PFSK-1 (cell line): ENCODE results near the gene OPCML.

ENCODE experiments used
- FOXP2 ChIP-seq: optimal IDR thresholded peaks from 2 replicates; pipeline ENCODE3; 2011; ENCODE audit warnings: borderline replicate concordance, control low read depth, inconsistent platforms; ENCODE audit not compliant: insufficient read depth; ENCODE audit errors: extremely low read length, extremely low read depth
- POLR2AphosphoS5 ChIP-seq: IDR thresholded peaks from 2 replicates; pipeline ENCODE4 v1.6.1; 2012; ENCODE audit warnings: low read depth, mild to moderate bottlenecking, control low read depth, low read length, moderate library complexity
- SIN3A ChIP-seq: IDR thresholded peaks from 2 replicates; pipeline ENCODE4 v1.6.1; 2012; ENCODE audit warnings: mild to moderate bottlenecking, low read length, moderate library complexity, borderline replicate concordance; ENCODE audit not compliant: insufficient read depth
- TAF1 ChIP-seq: IDR thresholded peaks from 2 replicates; pipeline ENCODE4 v1.6.1; 2012; ENCODE audit warnings: low read length, control low read depth, borderline replicate concordance; ENCODE audit not compliant: insufficient read depth
- TF ChIP-seq, protein P1 (sequence below), 2 experiments: IDR thresholded peaks; 2 replicates each; pipeline versions ENCODE4 v1.6.1 to v1.8.0; 2011 to 2012; ENCODE audit warnings: low read depth in 2 of 2, low read length in 2 of 2, control low read depth in 1 of 2, inconsistent platforms in 1 of 2, mild to moderate bottlenecking in 1 of 2, moderate library complexity in 1 of 2; ENCODE audit not compliant: insufficient read depth in 1 of 2

The OPCML gene

DNA sequence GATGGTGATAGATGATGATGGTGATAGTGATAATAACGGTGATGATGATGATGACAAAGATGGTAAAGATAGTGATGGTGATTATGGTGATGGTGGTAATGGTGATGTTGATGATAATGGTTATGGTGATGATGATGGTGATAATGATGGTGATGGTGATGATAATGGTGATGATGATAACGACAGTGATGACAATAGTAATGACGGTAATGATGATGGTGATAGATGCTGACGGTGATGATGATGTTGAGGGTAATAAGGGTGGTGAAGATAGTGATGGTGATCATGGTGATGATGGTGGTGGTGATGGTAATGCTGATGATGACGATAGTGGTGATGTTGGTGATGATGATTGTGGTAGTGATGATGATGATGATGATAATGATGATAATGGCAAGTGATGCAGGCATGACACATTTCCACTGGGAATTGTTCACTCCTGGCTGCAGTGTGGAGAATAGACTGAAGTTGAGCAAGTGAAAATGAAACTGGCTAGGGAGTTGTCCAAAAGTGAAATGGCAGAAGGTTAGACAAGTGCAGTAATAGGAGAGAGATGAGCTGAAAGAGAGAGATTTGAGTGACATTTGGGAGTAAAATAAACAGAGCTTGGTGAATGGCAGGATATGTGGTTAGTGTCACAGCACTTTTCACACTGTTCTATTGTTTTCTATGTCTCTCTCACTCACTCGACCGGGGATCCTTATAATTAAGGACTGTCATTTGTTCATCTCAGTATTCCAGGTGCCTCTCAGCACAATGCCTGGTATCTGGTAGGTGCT lies 992.5 kb downstream of the OPCML start:
- TF ChIP-seq, protein P1, sequence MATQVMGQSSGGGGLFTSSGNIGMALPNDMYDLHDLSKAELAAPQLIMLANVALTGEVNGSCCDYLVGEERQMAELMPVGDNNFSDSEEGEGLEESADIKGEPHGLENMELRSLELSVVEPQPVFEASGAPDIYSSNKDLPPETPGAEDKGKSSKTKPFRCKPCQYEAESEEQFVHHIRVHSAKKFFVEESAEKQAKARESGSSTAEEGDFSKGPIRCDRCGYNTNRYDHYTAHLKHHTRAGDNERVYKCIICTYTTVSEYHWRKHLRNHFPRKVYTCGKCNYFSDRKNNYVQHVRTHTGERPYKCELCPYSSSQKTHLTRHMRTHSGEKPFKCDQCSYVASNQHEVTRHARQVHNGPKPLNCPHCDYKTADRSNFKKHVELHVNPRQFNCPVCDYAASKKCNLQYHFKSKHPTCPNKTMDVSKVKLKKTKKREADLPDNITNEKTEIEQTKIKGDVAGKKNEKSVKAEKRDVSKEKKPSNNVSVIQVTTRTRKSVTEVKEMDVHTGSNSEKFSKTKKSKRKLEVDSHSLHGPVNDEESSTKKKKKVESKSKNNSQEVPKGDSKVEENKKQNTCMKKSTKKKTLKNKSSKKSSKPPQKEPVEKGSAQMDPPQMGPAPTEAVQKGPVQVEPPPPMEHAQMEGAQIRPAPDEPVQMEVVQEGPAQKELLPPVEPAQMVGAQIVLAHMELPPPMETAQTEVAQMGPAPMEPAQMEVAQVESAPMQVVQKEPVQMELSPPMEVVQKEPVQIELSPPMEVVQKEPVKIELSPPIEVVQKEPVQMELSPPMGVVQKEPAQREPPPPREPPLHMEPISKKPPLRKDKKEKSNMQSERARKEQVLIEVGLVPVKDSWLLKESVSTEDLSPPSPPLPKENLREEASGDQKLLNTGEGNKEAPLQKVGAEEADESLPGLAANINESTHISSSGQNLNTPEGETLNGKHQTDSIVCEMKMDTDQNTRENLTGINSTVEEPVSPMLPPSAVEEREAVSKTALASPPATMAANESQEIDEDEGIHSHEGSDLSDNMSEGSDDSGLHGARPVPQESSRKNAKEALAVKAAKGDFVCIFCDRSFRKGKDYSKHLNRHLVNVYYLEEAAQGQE (IDR thresholded peaks at IDR 0.05; ENCODE audit: insufficient read depth in 1 of 2, low read depth in 2 of 2, low read length in 2 of 2): no peak
- TF ChIP-seq SIN3A (no peak), FOXP2 (no peak), POLR2AphosphoS5 (no peak), TAF1 (no peak)

DNA sequence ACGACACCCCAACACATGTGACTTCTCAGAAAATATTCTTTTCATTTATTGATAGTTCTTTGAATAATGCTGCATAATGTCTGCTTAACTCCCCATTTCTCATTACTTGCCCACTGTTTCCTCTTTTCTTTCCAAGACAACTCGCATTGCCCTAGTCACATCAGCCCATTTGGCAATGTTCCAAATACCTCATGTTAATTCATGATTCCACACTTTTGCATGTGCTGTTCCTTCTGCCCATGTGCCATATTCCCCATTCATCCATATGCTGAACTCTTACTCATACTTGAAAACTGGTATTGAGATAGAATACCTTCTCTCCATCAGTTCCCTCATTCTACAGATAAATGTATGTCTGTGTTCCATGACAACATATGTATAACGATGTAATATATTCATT lies 993.7 kb downstream of the OPCML start:
- TF ChIP-seq, protein P1 (IDR thresholded peaks at IDR 0.05; ENCODE audit: insufficient read depth in 1 of 2, low read depth in 2 of 2, low read length in 2 of 2): no peak
- TF ChIP-seq POLR2AphosphoS5: no peak
- no peak for TF ChIP-seq SIN3A
- no peak for TF ChIP-seq FOXP2
- no peak for TF ChIP-seq TAF1

DNA sequence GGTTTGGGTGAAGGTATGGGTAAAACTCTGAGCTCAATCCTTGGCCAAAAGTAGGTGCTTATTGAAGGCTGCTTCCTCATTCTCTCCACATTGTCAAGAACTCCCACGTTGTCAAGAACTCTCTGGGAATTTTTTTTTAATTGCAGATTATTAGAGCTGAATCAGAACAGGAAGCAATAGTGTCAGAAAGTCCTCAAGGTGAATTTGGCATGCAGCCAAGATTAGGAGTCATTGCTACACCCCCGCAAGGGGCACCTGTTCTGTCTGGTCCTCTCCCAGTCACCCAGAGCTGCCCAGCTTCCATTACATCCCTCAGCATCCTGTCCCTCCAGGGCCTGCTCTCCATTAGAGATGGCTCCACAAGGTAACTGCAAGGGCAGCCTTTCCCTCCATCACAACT lies 996.5 kb downstream of the OPCML start:
- no peak for TF ChIP-seq FOXP2
- no peak for TF ChIP-seq POLR2AphosphoS5

DNA sequence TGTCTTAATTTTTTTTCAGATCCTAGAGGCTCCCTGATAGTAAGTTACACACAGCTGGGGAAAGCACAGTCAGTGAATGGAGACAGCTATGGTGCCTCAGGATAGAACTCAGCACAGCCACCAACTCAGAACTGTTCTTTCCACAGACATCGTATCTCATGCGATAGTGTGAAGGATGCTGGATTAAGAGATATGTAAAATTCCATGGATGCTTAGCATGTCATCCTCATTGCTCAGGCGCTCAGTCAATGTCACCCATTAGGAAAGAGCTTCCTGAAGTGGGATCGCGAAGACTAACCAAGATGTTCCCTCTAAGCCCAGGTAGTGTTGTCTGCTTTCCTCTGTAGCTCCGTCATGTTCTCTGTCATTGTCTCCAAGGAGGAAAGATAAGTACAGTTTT lies 1000.4 kb downstream of the OPCML start:
- TF ChIP-seq POLR2AphosphoS5 (no peak), SIN3A (no peak), TAF1 (no peak), FOXP2 (no peak)
- TF ChIP-seq, protein P1 (IDR thresholded peaks at IDR 0.05; ENCODE audit: insufficient read depth in 1 of 2, low read depth in 2 of 2, low read length in 2 of 2): no peak

DNA sequence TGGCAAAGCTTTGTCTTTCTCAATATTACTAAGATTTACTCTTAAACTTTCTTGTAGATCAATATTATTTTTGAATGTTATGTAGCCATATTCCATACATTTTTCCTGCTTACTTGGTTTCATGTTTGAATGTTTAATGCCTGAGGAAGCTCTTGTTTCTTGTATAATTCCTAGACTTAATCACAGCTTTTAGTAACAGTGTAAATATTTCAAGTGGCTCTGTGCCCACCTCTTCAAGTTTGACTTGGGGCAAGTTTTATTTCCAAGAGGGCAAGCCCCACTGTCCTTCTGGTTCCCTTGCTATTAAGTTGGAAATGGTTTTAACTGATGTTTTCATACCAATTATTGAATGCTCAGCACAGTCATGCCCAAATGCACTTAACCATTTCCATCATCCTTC lies 1004.1 kb downstream of the OPCML start:
- TF ChIP-seq, protein P1 (IDR thresholded peaks at IDR 0.05; ENCODE audit: insufficient read depth in 1 of 2, low read depth in 2 of 2, low read length in 2 of 2): no peak
- TF ChIP-seq FOXP2: no peak
- no peak for TF ChIP-seq SIN3A
- TF ChIP-seq TAF1: no peak
- no peak for TF ChIP-seq POLR2AphosphoS5
